NCI-H146 treated with DMSO at 0.1 percent for 48 hours (cell line): Measurements from ENCODE around the gene A1BG.
"Not testable (repeated sequence)": the region's sequence is repeated elsewhere in the genome, so short reads cannot be mapped to it uniquely, and the experiment has no call there.

ENCODE experiments used
- DNase-seq: peaks from one replicate; lab custom pipeline; 2025; ENCODE audit not compliant: unreplicated experiment; lab: John Stamatoyannopoulos, UW

The A1BG gene

GRCh38 chr19:58386576-58387337, 33.5 kb upstream of the A1BG start, which contains the start of gene RPS5:
Gene RPS5 (plus strand): TSS chr19:58387269. CDS start chr19:58388138, 869 bp downstream.
- DNase-seq, result peak; percentile 98

- DNase-seq, result no peak
Measured at GRCh38 chr19:58385891-58386575, 32.7 kb upstream of the A1BG start.

- DNase-seq, result no peak
Measured at GRCh38 chr19:58385313-58385890, 32.1 kb upstream of the A1BG start.

- DNase-seq, result no peak
Measured at GRCh38 chr19:58382997-58383603, 29.8 kb upstream of the A1BG start.

GRCh38 chr19:58381460-58382212, 28.3 kb upstream of the A1BG start:
- no peak for DNase-seq

- peak; percentile 99 for DNase-seq
Measured at GRCh38 chr19:58380662-58381459, 27.6 kb upstream of the A1BG start, which contains the start of gene ZNF837. Gene ZNF837 (minus strand): TSS chr19:58381030. CDS start chr19:58369332, 11,698 bp downstream.

GRCh38 chr19:58380037-58380661, 26.9 kb upstream of the A1BG start:
- no peak for DNase-seq

GRCh38 chr19:58379246-58379645, 26.0 kb upstream of the A1BG start:
- DNase-seq, result no peak

- not testable (repeated sequence) for DNase-seq
Measured at GRCh38 chr19:58376724-58377123, 23.4 kb upstream of the A1BG start.

GRCh38 chr19:58374200-58374599, 20.9 kb upstream of the A1BG start:
- DNase-seq, result no peak

- no peak for DNase-seq
Measured at GRCh38 chr19:58372311-58373133, 19.2 kb upstream of the A1BG start.

GRCh38 chr19:58368561-58369360, 15.5 kb upstream of the A1BG start:
- no peak for DNase-seq

- DNase-seq, result no peak
Measured at GRCh38 chr19:58367698-58368454, 14.6 kb upstream of the A1BG start.

- no peak for DNase-seq
Measured at GRCh38 chr19:58366585-58367430, 13.5 kb upstream of the A1BG start.

GRCh38 chr19:58364146-58364545, 10.9 kb upstream of the A1BG start:
- DNase-seq, result no peak

- peak; percentile 94 for DNase-seq
Measured at GRCh38 chr19:58362272-58362994, 9.1 kb upstream of the A1BG start, which contains the start of gene ZNF497. Gene ZNF497 (minus strand): TSS chr19:58362751. CDS start chr19:58357635, 5,116 bp downstream.
